ENCODE data around the gene ZNF786.

DNA sequence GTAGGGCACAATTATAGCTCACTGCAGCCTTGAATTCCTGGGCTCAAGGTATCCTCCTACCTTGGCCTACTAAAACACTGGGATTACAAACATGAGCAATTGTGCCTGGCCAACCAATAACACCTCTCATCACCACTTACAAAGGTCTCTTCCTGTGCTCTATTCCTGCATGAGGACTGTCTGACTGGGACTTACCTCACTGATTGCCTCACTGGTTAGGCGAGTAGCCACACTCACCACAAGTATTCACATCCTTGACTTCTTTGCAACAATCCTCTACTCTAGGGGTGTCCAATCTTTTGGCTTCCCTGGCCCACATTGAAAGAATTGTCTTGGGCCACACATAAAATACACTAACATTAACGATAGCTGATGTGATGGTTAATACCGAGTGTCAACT is 39.6 kb downstream of the ZNF786 start:
- TF ChIP-seq CTCF (IDR thresholded peaks at IDR 0.05 in 2 of 3, conservative IDR thresholded peaks at IDR 0.05 in 1 of 3; ENCODE audit: insufficient read depth in 2 of 3, low read depth in 1 of 3, low read length in 3 of 3) (no peak), KAT8 (IDR thresholded peaks at IDR 0.05; ENCODE audit: low read depth) (no peak), FOXO4 (CRISPR knock-in tag; IDR thresholded peaks at IDR 0.05) (no peak), DPF2 (IDR thresholded peaks at IDR 0.05) (no peak), SRF (CRISPR knock-in tag; IDR thresholded peaks at IDR 0.05) (no peak), NFYB (IDR thresholded peaks at IDR 0.05; ENCODE audit: extremely low read depth, insufficient read length) (no peak), BRD9 (IDR thresholded peaks at IDR 0.05; ENCODE audit: low read depth, partially characterized antibody) (no peak)
